Thoracic aorta (tissue), 2 donors: ENCODE measurements around the gene USP6NL. TPM values are rescaled to one million over a fixed set of nuclear protein-coding genes. Genes with fewer than 3 reads are reported as not detected.

Source experiments
- ATAC-seq: fragments of 150-250 bp; one replicate; pipeline ENCODE4 v1.8.0; 2017; ENCODE audit warnings: low read depth; ENCODE audit not compliant: insufficient number of reproducible peaks, low FRiP score
- DNase-seq: peaks from one replicate; pipeline ENCODE4 v3.0.0-alpha.2; 2020; ENCODE audit warnings: low spot score
- H3K27ac ChIP-seq, 2 donors: fragments of 200-600 bp; sonication (generic); 1 replicate in 1 of 2; 2 replicates in 1 of 2; pipeline ENCODE4 v1.5.1; 2016; ENCODE audit warnings: mild to moderate bottlenecking in 2 of 2, moderate library complexity in 2 of 2
- H3K27me3 ChIP-seq: fragments of 200-600 bp; sonication (generic); replicated peaks from 2 replicates; pipeline ENCODE4 v1.6.0; 2016; ENCODE audit warnings: mild to moderate bottlenecking; ENCODE audit not compliant: insufficient read depth
- H3K36me3 ChIP-seq: fragments of 200-600 bp; sonication (generic); one replicate; pipeline ENCODE4 v1.5.1; 2016
- H3K4me1 ChIP-seq, 2 donors: fragments of 200-600 bp; sonication (generic); 1 replicate in 1 of 2; 2 replicates in 1 of 2; pipeline versions ENCODE4 v1.5.1 to v1.6.0; 2016; ENCODE audit warnings: low read depth in 2 of 2, mild to moderate bottlenecking in 1 of 2; ENCODE audit not compliant: control insufficient read depth in 1 of 2
- H3K4me3 ChIP-seq: fragments of 200-600 bp; sonication (generic); 2 replicates; pipeline ENCODE4 v1.5.1; 2016; ENCODE audit warnings: mild to moderate bottlenecking
- H3K9me3 ChIP-seq: fragments of 200-600 bp; sonication (generic); 2 replicates; pipeline ENCODE4 v1.5.1; 2016
- CTCF ChIP-seq: fragments of 200-600 bp; sonication (generic); IDR thresholded peaks from one replicate; pipeline ENCODE4 v1.5.1; 2019; ENCODE audit warnings: antibody characterized with exemption
- total RNA-seq, 2 donors: library from RNA; depleted of rRNA; stranded (reverse); fragments of >200 nt; gene quantifications; one replicate each; pipeline versions ENCODE4 v1.1.0 to v1.2.3, GENCODE V29; 2016

The USP6NL gene
- total RNA-seq, 2 donors from 2014 or later, result 9.5 to 15.0 TPM

- ATAC-seq (no peak), DNase-seq (no peak)
- Histone ChIP-seq H3K27me3 (no peaks in the 10 kb centered on the region), H3K27ac (no peak overlapping the region), H3K36me3 (no peaks in the 10 kb centered on the region), H3K9me3 (no peaks in the 10 kb centered on the region), H3K4me3 (no peak overlapping the region), H3K4me1 (no peaks in the 10 kb centered on the region)
- no peak for TF ChIP-seq CTCF
Observed at GRCh38 chr10:11568578-11568977, 42.9 kb downstream of the USP6NL start.

- no peak overlapping the region for H3K4me3 ChIP-seq
- no peak for TF ChIP-seq CTCF
- H3K27me3 ChIP-seq, result no peaks in the 10 kb centered on the region
- ATAC-seq, result no peak
- no peaks in the 10 kb centered on the region for H3K9me3 ChIP-seq
- no peak for DNase-seq
- no peak overlapping the region for H3K27ac ChIP-seq
- H3K4me1 ChIP-seq, result no peaks in the 10 kb centered on the region
- no peaks in the 10 kb centered on the region for H3K36me3 ChIP-seq
Observed at GRCh38 chr10:11564741-11565140, 46.7 kb downstream of the USP6NL start.

GRCh38 chr10:11563936-11564335 is 47.5 kb downstream of the USP6NL start:
- Histone ChIP-seq H3K4me3 (no peak overlapping the region), H3K27me3 (no peaks in the 10 kb centered on the region), H3K27ac (no peak overlapping the region), H3K36me3 (no peaks in the 10 kb centered on the region), H3K9me3 (no peaks in the 10 kb centered on the region), H3K4me1 (no peaks in the 10 kb centered on the region)
- DNase-seq (no peak), ATAC-seq (no peak)
- TF ChIP-seq CTCF, result no peak

GRCh38 chr10:11562888-11563287 is 48.6 kb downstream of the USP6NL start:
- H3K27me3 ChIP-seq, result no peaks in the 10 kb centered on the region
- ATAC-seq, result no peak
- no peak for DNase-seq
- H3K36me3 ChIP-seq, result no peaks in the 10 kb centered on the region
- H3K4me3 ChIP-seq, result no peak overlapping the region
- no peak overlapping the region for H3K27ac ChIP-seq
- H3K9me3 ChIP-seq, result no peaks in the 10 kb centered on the region
- H3K4me1 ChIP-seq, result no peaks in the 10 kb centered on the region
- no peak for TF ChIP-seq CTCF

- DNase-seq, result no peak
- Histone ChIP-seq H3K9me3 (no peaks in the 10 kb centered on the region), H3K27me3 (no peaks in the 10 kb centered on the region), H3K4me3 (no peak overlapping the region), H3K36me3 (no peaks in the 10 kb centered on the region), H3K27ac (no peak overlapping the region), H3K4me1 (no peaks in the 10 kb centered on the region)
- no peak for TF ChIP-seq CTCF
- ATAC-seq, result no peak
Observed at GRCh38 chr10:11560076-11560709, 51.3 kb downstream of the USP6NL start.
